ENCODE results near the gene SMIM38.

The SMIM38 gene

GRCh38 chr11:69201764-69202370 is 46.1 kb downstream of the SMIM38 start:
- DNase-seq = no peak
- Histone ChIP-seq H4K20me1 (ENCODE audit: insufficient read depth, low read length) (peaks cover 2% of the 10 kb centered on the region; the same call in 1 of the 2 replicates), H3K9me3 (ENCODE audit: insufficient read depth, low read length, severe bottlenecking) (no peaks in the 10 kb centered on the region), H3K27ac (ENCODE audit: low read length) (no peak overlapping the region), H3K4me1 (ENCODE audit: insufficient read depth, low read length) (no peaks in the 10 kb centered on the region), H2AFZ (ENCODE audit: low read depth, low read length) (no peak overlapping the region), H3K4me3 (ENCODE audit: low read depth in 1 of 2, low read length in 2 of 2) (no peak overlapping the region), H3K27me3 (ENCODE audit: insufficient read depth, low read length, poor library complexity) (no peaks in the 10 kb centered on the region), H3K4me2 (ENCODE audit: insufficient read depth, low read length) (no peak overlapping the region), H3K36me3 (ENCODE audit: insufficient read depth, low read length) (no peaks in the 10 kb centered on the region), H3K9ac (ENCODE audit: low read depth, low read length) (no peak overlapping the region), H3K79me2 (ENCODE audit: insufficient read depth, low read length) (no peaks in the 10 kb centered on the region)
- no peak for TF ChIP-seq CTCF (IDR thresholded peaks at IDR 0.05; ENCODE audit: borderline replicate concordance, extremely low read depth, low read length, poor library complexity, severe bottlenecking)
- no peak for TF ChIP-seq EZH2 (IDR thresholded peaks at IDR 0.05; ENCODE audit: borderline replicate concordance, low read depth, low read length, severe bottlenecking)
- no peak for ATAC-seq (ENCODE audit: insufficient read depth, low read depth)

GRCh38 chr11:69202511-69203221 is 46.9 kb downstream of the SMIM38 start:
- ATAC-seq (ENCODE audit: insufficient read depth, low read depth) (no peak), DNase-seq (no peak)
- H3K9ac ChIP-seq (ENCODE audit: low read depth, low read length) = no peak overlapping the region
- no peak overlapping the region for H3K4me2 ChIP-seq (ENCODE audit: insufficient read depth, low read length)
- no peak overlapping the region for H2AFZ ChIP-seq (ENCODE audit: low read depth, low read length)
- no peaks in the 10 kb centered on the region for H3K79me2 ChIP-seq (ENCODE audit: insufficient read depth, low read length)
- H3K9me3 ChIP-seq (ENCODE audit: insufficient read depth, low read length, severe bottlenecking) = no peaks in the 10 kb centered on the region
- TF ChIP-seq EZH2 (IDR thresholded peaks at IDR 0.05; ENCODE audit: borderline replicate concordance, low read depth, low read length, severe bottlenecking) (no peak), CTCF (IDR thresholded peaks at IDR 0.05; ENCODE audit: borderline replicate concordance, extremely low read depth, low read length, poor library complexity, severe bottlenecking) (no peak)
- H3K4me3 ChIP-seq (ENCODE audit: low read depth in 1 of 2, low read length in 2 of 2) = no peak overlapping the region
- no peaks in the 10 kb centered on the region for H3K4me1 ChIP-seq (ENCODE audit: insufficient read depth, low read length)
- H3K27ac ChIP-seq (ENCODE audit: low read length) = no peak overlapping the region
- no peaks in the 10 kb centered on the region for H3K27me3 ChIP-seq (ENCODE audit: insufficient read depth, low read length, poor library complexity)
- H4K20me1 ChIP-seq (ENCODE audit: insufficient read depth, low read length) = peaks cover 2% of the 10 kb centered on the region; the same call in 1 of the 2 replicates
- no peaks in the 10 kb centered on the region for H3K36me3 ChIP-seq (ENCODE audit: insufficient read depth, low read length)

GRCh38 chr11:69203381-69203780 is 47.6 kb downstream of the SMIM38 start:
- ATAC-seq (ENCODE audit: insufficient read depth, low read depth) (no peak), DNase-seq (no peak)
- no peak for TF ChIP-seq EZH2 (IDR thresholded peaks at IDR 0.05; ENCODE audit: borderline replicate concordance, low read depth, low read length, severe bottlenecking)
- no peak for TF ChIP-seq CTCF (IDR thresholded peaks at IDR 0.05; ENCODE audit: borderline replicate concordance, extremely low read depth, low read length, poor library complexity, severe bottlenecking)
- Histone ChIP-seq H3K27ac (ENCODE audit: low read length) (no peak overlapping the region), H3K4me3 (ENCODE audit: low read depth in 1 of 2, low read length in 2 of 2) (no peak overlapping the region), H3K79me2 (ENCODE audit: insufficient read depth, low read length) (no peaks in the 10 kb centered on the region), H4K20me1 (ENCODE audit: insufficient read depth, low read length) (peaks cover 2% of the 10 kb centered on the region; the same call in 1 of the 2 replicates), H3K4me1 (ENCODE audit: insufficient read depth, low read length) (no peaks in the 10 kb centered on the region), H3K27me3 (ENCODE audit: insufficient read depth, low read length, poor library complexity) (no peaks in the 10 kb centered on the region), H3K4me2 (ENCODE audit: insufficient read depth, low read length) (no peak overlapping the region), H3K36me3 (ENCODE audit: insufficient read depth, low read length) (no peaks in the 10 kb centered on the region), H3K9ac (ENCODE audit: low read depth, low read length) (no peak overlapping the region), H3K9me3 (ENCODE audit: insufficient read depth, low read length, severe bottlenecking) (no peaks in the 10 kb centered on the region), H2AFZ (ENCODE audit: low read depth, low read length) (no peak overlapping the region)

Data from DND-41 (cell line).